SK-N-MC (cell line): ENCODE measurements around the gene DNAH17.

Experiments used
- FOXP2 ChIP-seq: optimal IDR thresholded peaks from 2 replicates; pipeline ENCODE3; 2011; ENCODE audit warnings: mild to moderate bottlenecking, moderate library complexity; ENCODE audit not compliant: insufficient read depth; ENCODE audit errors: extremely low read length, control extremely low read depth
- POLR2AphosphoS5 ChIP-seq: IDR thresholded peaks from 2 replicates; pipeline ENCODE4 v1.6.1; 2012; ENCODE audit warnings: mild to moderate bottlenecking, low read depth, low read length, borderline replicate concordance

DNA sequence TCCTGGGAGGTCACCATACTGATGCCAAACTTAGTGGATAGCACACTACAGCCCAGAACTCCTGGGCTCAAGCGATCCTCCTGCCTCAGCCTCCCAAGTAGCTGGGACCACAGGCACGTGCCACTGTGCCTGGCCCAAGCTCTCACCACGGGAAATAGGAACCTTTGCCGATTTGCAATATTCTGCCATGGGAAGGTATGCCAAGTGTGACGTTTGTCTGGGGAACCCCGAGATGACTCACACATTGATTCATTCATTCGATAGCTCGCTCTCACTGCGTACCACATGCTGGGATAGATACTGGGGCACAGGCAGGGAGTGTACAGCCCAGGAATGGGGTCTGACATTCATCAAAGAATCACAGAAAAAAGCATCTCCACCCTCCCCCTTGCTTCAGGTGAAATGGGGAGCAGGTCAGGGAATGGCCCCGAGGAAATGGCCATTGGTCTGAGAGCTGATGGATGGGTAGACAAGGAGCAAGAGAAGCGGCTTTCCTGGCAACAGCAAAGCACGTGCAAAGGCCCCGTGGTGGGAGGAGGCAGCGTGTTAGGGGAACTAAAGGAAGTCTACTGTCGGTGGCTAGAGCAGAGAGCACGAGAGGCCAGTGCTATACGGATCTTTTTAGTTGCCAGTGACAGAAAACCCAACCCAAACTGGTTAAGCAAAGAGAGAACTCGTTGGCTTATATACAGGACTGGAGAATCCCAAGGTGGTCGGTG lies 44.1 kb downstream of the DNAH17 start:
- TF ChIP-seq POLR2AphosphoS5 (no peak), FOXP2 (no peak)
